D721Med (cell line): Measurements from ENCODE around the gene TEX9.
"Not testable (repeated sequence)": the region's sequence is repeated elsewhere in the genome, so short reads cannot be mapped to it uniquely, and the experiment has no call there.

Experiments used
- DNase-seq: peaks from one replicate; pipeline ENCODE4 v3.0.0; 2011; ENCODE audit warnings: low spot score; ENCODE audit not compliant: insufficient read length
- FAIRE-seq: peaks from 2 replicates; lab custom pipeline; 2011; peaks lifted over from hg19 to GRCh38; lab: Jason Lieb, UNC
- CTCF ChIP-seq: IDR thresholded peaks from 2 replicates; pipeline ENCODE4 v1.5.1; 2012; ENCODE audit warnings: mild to moderate bottlenecking, control low read depth; ENCODE audit not compliant: insufficient read depth; ENCODE audit errors: missing control alignments

The TEX9 gene

GRCh38 chr15:56383010-56383409, 17.8 kb downstream of the TEX9 start:
- DNase-seq = no peak
- no peak for TF ChIP-seq CTCF
- FAIRE-seq = no peak

GRCh38 chr15:56385908-56386307, 20.7 kb downstream of the TEX9 start:
- DNase-seq (no peak), FAIRE-seq (peak; percentile 29)
- TF ChIP-seq CTCF = no peak

- FAIRE-seq (no peak), DNase-seq (no peak)
- TF ChIP-seq CTCF = no peak
These were observed 25.6 kb downstream of the TEX9 start for GRCh38 chr15:56390739-56391267.

GRCh38 chr15:56393277-56393676, 28.1 kb downstream of the TEX9 start:
- FAIRE-seq = no peak
- no peak for TF ChIP-seq CTCF

GRCh38 chr15:56394909-56395308, 29.7 kb downstream of the TEX9 start:
- FAIRE-seq (no peak), DNase-seq (no peak)
- no peak for TF ChIP-seq CTCF

More at GRCh38 chr15:56393277-56393676, 28.1 kb downstream of the TEX9 start:
- no peak for DNase-seq

- FAIRE-seq, DNase-seq: not testable (repeated sequence)
These were observed 32.1 kb downstream of the TEX9 start for GRCh38 chr15:56397325-56397724.

GRCh38 chr15:56399209-56399608, 34.0 kb downstream of the TEX9 start:
- FAIRE-seq, DNase-seq: not testable (repeated sequence)

- no peak for TF ChIP-seq CTCF
- FAIRE-seq = peak; percentile 66
These were observed 45.5 kb downstream of the TEX9 start for GRCh38 chr15:56410721-56411120.

More at GRCh38 chr15:56410721-56411120, 45.5 kb downstream of the TEX9 start:
- no peak for DNase-seq
